C4-2B (cell line): ENCODE measurements around the gene PDF.

Experiments used
- H3K27ac ChIP-seq: fragments of 450-650 bp; 2 replicates; pipeline ENCODE4 v1.5.1; 2017
- ZFX ChIP-seq: fragments of 450-650 bp; IDR thresholded peaks from 2 replicates; pipeline ENCODE4 v1.6.1; 2017
- TF ChIP-seq, protein P1 (sequence below): fragments of 450-650 bp; conservative IDR thresholded peaks from 2 replicates; pipeline ENCODE4 v1.5.1; 2017; ENCODE audit warnings: mild to moderate bottlenecking

Gene PDF

DNA sequence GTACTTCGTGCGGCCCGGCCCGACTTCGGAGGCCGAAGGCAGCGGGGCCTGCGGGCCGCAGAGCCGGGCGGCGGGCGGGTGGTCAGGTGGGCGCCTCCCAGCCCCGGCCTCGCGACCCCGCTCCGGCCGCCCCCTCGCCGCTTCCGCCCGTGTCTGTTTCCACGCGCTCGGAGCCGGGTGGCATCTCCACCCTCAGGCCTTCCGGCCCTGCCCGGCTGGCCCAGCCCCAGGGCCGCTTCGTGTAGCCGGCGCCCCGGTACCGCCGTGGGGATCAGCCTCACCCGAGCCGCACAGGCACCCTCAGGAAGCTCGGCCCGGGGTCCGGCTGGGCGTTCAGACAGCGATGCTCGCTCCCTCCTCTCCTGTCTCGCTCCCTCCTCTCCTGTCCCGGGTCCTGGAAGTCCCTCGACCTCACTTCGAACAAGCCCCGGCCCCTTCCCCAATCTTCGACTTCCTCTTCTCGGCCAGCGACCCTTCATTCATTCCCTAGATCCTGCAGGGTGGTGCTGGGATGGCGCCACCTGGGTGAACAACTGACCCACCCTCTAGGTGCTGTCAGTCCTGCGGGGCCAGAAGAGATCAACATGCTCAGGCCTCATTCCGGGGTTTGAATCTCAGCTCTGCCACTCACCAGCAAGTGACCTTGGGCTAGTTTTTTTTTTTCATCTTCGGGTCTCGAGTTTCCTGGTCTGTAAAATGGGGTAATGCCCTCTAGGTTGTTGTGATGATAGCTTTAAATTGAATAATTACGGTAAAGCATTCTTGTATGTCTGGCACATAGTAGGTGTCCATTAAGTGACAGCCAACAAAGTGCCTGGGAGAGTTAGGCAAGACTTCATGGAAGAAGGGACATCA, 18.6 kb downstream of the PDF start:
- TF ChIP-seq, protein P1, sequence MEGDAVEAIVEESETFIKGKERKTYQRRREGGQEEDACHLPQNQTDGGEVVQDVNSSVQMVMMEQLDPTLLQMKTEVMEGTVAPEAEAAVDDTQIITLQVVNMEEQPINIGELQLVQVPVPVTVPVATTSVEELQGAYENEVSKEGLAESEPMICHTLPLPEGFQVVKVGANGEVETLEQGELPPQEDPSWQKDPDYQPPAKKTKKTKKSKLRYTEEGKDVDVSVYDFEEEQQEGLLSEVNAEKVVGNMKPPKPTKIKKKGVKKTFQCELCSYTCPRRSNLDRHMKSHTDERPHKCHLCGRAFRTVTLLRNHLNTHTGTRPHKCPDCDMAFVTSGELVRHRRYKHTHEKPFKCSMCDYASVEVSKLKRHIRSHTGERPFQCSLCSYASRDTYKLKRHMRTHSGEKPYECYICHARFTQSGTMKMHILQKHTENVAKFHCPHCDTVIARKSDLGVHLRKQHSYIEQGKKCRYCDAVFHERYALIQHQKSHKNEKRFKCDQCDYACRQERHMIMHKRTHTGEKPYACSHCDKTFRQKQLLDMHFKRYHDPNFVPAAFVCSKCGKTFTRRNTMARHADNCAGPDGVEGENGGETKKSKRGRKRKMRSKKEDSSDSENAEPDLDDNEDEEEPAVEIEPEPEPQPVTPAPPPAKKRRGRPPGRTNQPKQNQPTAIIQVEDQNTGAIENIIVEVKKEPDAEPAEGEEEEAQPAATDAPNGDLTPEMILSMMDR, result no peak
- TF ChIP-seq ZFX, result peak; percentile 99

DNA sequence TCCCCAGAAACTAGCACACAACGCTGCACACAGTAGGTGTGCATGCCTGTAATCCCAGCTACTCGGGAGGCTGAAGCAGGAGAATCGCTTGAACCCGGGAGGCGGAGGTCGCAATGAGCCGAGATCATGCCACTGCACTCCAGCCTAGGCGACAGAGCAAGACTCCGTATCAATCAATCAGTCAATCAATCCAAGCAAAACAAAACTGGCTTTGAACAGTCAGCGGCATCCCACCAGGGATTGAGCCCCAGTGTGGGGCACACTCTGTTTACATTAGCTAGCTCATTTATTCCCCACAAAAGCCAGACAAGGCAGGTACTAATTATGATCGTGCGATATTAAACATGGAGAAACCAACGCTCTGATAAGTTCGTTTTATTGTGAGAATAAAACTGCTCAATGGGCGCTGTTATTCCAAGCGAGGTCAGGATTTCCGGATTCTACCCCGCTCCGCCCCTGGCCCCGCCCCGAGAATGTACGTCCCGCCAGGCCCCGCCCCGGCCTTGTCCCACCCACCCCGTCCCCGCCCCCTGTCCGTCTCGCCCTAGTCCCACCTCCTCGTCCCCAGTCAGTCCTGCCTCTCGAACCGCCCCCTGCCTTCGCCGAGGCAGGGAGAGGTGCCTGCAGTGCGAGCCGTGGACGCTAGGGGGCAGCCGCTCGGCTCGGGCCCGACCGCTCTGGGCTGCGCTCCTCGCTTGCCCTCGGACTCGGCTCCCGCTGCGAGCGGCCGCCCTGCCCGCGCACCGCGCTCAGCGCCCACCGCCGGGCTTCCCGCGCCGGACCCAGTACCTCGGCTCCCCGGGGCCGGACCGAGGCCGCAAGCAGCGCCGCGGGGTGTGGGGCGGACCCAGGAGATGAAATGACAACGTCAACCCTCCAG, 19.5 kb downstream of the PDF start, which contains the start of gene VPS4A:
VPS4A (plus strand) TSS at position 698 of the 880 bp plus-strand sequence; CDS start at position 860, 162 bp downstream.
- H3K27ac ChIP-seq, result peak within 1 kb of the TSS; percentile 94
- TF ChIP-seq, protein P1, result peak; percentile 94
- no peak for TF ChIP-seq ZFX

More for the DNA sequence above, 18.6 kb downstream of the PDF start:
- H3K27ac ChIP-seq, result peak overlapping the region; percentile 94

DNA sequence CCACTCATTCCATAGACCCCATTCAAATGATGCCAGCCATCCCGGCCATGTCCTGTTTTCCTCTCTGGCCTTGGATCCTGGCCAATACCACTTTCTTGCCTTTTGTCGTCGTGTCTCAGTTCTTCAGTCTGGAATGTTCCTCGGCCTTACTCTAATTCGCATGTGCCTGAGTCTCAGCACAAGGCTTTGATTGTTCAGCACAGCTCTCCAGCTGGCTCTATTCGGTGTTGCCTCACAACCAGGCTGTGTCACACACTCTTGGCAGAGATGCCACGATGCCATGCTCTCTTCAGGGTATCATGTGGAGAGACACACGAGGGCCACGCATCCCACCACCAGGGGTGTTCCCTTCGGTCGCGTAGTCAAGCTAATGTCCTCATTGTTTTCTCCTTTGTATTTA, 21.1 kb downstream of the PDF start:
- no peak overlapping the region for H3K27ac ChIP-seq
- TF ChIP-seq, protein P1, result no peak
- no peak for TF ChIP-seq ZFX

DNA sequence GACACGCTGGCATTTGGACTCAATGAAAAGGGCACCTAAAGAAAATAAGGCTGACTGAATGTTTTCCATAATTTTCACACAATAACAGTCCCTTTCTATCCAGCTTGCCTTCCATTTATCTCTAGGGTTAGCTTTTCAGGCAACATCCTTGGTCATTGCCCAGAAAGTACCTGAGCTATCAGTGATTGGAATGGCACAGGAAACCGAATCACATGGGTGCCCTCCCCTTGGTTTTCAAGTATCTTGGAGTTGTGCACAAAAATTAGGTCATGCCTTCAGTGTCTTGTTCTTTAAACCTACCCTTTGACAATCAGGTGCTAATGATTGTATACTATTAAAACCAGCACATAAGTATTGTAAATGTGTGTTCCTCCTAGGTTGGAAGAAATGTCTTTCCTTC, 22.5 kb downstream of the PDF start:
- no peak for TF ChIP-seq ZFX
- TF ChIP-seq, protein P1, result no peak
- no peak overlapping the region for H3K27ac ChIP-seq

DNA sequence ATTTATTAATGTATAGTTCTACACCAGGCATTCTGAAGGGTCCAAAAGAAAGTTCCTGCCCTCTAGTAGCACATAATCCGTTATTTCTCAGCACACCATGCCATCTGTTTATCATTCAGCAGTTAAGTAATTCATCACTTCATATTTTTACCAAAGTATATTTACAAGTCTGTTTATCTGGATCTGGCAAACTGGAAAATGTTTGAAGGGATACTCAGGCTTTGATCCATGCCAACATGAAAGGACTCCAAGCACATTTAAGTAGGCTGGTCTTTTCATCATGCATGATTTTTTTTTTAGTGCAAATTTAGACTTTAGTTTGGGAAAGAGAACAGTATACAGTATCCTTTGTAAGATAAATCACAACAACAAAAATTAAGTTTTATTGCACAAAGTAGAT, 23.3 kb downstream of the PDF start:
- H3K27ac ChIP-seq, result no peak overlapping the region
- TF ChIP-seq, protein P1, result no peak
- no peak for TF ChIP-seq ZFX

DNA sequence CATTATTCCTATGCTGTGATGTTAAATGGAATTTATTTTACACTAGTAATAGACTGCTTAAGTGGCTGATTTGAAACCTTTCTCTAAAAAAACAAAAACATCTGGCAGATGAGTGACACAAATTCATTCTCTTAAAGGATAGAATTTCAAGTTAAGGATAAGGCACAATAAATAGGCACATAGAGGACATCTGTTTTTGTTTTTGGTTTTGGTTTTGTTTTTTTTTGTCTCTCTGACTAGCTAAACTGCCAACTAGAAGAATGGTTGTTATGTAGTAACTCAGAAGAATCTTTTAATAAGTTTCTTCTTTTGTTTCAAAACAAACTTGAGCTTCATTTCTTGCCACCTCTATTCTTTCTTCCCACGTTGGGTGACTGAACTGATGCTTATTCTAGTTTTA, 24.4 kb downstream of the PDF start:
- H3K27ac ChIP-seq, result no peak overlapping the region
- TF ChIP-seq, protein P1, result no peak

DNA sequence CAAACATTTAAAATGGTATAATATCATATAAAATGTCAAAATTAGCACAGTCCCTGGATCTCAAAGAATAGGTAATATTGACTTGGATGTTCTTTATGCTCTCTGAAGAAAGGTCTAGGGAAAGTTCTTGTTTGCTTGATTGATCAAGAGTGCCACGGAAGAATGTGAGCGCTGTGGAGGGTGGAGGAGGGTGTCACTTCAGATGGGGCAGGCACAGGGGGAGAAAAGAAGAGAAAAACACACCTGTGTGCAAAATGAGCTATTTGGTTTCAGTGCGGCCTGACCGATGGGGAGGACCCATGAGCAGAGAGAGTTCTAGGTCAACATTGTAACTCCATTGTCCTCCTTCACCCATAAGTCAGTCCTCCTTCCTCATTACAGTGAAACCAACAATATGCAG, 28.1 kb downstream of the PDF start:
- H3K27ac ChIP-seq, result no peak overlapping the region
- TF ChIP-seq, protein P1, result no peak
- no peak for TF ChIP-seq ZFX
